ENCODE results near the gene UBE2S.

Gene UBE2S

GRCh38 chr19:55370305-55370988 lies 37.1 kb downstream of the UBE2S start, which contains the start of gene IL11:
Gene IL11 (minus strand): TSS chr19:55370463. CDS start chr19:55370310, 153 bp downstream.
- no peak for TF ChIP-seq CTCF (conservative IDR thresholded peaks at IDR 0.05; ENCODE audit: low read depth, low read length)
- no peak for DNase-seq (ENCODE audit: low read depth)
- H3K4me3 ChIP-seq (ENCODE audit: low read depth, low read length): peak within 1 kb of the TSS; percentile 65

- peak overlapping the region; percentile 65 for H3K4me3 ChIP-seq (ENCODE audit: low read depth, low read length)
- DNase-seq (ENCODE audit: low read depth): peak; percentile 72
- no peak for TF ChIP-seq CTCF (conservative IDR thresholded peaks at IDR 0.05; ENCODE audit: low read depth, low read length)
Observed at GRCh38 chr19:55369653-55370304, 37.8 kb downstream of the UBE2S start.

GRCh38 chr19:55368701-55369563 lies 38.7 kb downstream of the UBE2S start:
- no peak for DNase-seq (ENCODE audit: low read depth)
- H3K4me3 ChIP-seq (ENCODE audit: low read depth, low read length): peak overlapping the region; percentile 55
- TF ChIP-seq CTCF (conservative IDR thresholded peaks at IDR 0.05; ENCODE audit: low read depth, low read length): no peak

GRCh38 chr19:55368106-55368505 lies 39.5 kb downstream of the UBE2S start:
- no peak overlapping the region for H3K4me3 ChIP-seq (ENCODE audit: low read depth, low read length)
- no peak for DNase-seq (ENCODE audit: low read depth)
- TF ChIP-seq CTCF (conservative IDR thresholded peaks at IDR 0.05; ENCODE audit: low read depth, low read length): no peak

GRCh38 chr19:55366790-55367189 lies 40.8 kb downstream of the UBE2S start:
- H3K4me3 ChIP-seq (ENCODE audit: low read depth, low read length): no peak overlapping the region
- no peak for DNase-seq (ENCODE audit: low read depth)
- TF ChIP-seq CTCF (conservative IDR thresholded peaks at IDR 0.05; ENCODE audit: low read depth, low read length): no peak

GRCh38 chr19:55365964-55366363 lies 41.6 kb downstream of the UBE2S start:
- no peak overlapping the region for H3K4me3 ChIP-seq (ENCODE audit: low read depth, low read length)
- no peak for TF ChIP-seq CTCF (conservative IDR thresholded peaks at IDR 0.05; ENCODE audit: low read depth, low read length)
- no peak for DNase-seq (ENCODE audit: low read depth)
